ENCODE results near the gene CYSLTR2.

Gene CYSLTR2

GRCh38 chr13:48741377-48741776 lies 87.6 kb downstream of the CYSLTR2 start:
- no peak for DNase-seq (ENCODE audit: low spot score)

GRCh38 chr13:48746821-48747220 lies 93.1 kb downstream of the CYSLTR2 start:
- no peak for DNase-seq (ENCODE audit: low spot score)

- DNase-seq (ENCODE audit: low spot score) = no peak
These were observed 95.0 kb downstream of the CYSLTR2 start for GRCh38 chr13:48748681-48749080.

- DNase-seq (ENCODE audit: low spot score) = no peak
These were observed 95.4 kb downstream of the CYSLTR2 start for GRCh38 chr13:48749144-48749543.

GRCh38 chr13:48749699-48750473 lies 96.2 kb downstream of the CYSLTR2 start:
- DNase-seq (ENCODE audit: low spot score) = peak; percentile 84

GRCh38 chr13:48750588-48751383 lies 97.1 kb downstream of the CYSLTR2 start:
- DNase-seq (ENCODE audit: low spot score) = peak; percentile 44

- DNase-seq (ENCODE audit: low spot score) = no peak
These were observed 106.9 kb downstream of the CYSLTR2 start for GRCh38 chr13:48760626-48761025.
